GM18870 (cell line): ENCODE data around the gene APEH.

ENCODE experiments used
- ATAC-seq: cut with Tn5 transposase; IDR thresholded peaks from one replicate; pipeline ENCODE4 v1.9.1; 2021; ENCODE audit warnings: moderate library complexity; ENCODE audit not compliant: unreplicated experiment

Gene APEH

DNA sequence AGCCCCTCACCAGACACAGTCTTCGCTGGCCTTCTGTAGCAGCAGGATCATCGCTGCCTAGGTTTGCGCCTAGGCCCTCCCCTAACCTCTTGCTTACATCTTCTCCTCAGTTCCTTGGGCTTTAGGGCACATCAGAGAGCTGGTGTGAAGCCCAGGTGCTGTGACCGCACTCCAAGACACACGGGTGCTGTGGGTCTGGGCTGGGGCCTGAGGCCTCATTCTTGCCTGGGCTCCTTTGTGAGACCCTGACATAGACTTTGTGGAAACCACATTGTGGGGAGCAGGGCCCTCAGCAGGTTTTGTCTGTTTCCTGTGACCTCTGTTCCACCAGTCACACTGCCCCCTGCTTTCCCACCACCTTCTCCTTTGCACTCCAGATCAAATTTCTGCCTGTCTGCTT lies 37.3 kb downstream of the APEH start:
- no peak for ATAC-seq

DNA sequence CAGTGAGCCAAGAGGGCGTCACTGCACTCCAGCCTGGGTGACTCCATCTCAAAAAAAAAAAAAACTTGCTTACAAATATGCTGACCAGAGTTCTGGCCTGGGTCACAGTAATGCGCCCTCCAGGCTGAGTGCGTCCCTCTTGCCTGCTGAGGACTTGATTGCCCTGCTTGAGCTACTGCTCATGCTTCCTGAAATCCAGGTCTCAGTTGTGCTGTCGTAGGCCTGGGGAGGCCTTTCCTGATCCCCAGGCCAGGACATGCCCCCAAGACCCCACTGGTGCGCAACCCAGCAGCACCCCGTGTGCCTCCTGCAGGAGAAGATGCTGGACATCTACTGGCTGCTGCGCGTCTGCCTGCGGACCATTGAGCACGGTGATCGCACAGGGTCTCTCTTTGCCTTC lies 38.0 kb downstream of the APEH start:
- ATAC-seq = no peak

GRCh38 chr3:49712631-49713317 lies 38.6 kb downstream of the APEH start:
- ATAC-seq = no peak

GRCh38 chr3:49713336-49714105 lies 39.4 kb downstream of the APEH start:
- no peak for ATAC-seq

GRCh38 chr3:49714728-49715550 lies 40.8 kb downstream of the APEH start:
- ATAC-seq = no peak

DNA sequence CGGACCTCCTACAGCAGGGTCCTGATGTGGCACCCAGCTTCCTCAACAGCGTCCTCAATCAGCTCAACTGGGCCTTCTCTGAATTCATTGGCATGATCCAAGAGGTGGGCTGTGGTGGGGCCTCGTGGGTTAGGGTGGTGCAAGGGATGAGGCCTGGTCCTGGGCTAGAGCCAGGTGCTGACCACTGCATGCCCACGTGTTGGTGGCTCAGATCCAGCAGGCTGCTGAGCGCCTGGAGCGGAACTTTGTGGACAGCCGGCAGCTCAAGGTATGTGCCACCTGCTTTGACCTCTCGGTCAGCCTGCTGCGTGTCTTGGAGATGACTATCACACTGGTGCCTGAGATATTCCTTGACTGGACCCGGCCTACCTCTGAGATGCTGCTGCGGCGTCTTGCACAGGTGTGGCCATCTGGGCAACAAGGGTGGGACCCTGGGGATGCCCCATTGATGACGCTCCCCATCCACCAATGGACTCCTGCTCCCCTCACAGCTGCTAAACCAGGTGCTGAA lies 41.5 kb downstream of the APEH start:
- no peak for ATAC-seq

DNA sequence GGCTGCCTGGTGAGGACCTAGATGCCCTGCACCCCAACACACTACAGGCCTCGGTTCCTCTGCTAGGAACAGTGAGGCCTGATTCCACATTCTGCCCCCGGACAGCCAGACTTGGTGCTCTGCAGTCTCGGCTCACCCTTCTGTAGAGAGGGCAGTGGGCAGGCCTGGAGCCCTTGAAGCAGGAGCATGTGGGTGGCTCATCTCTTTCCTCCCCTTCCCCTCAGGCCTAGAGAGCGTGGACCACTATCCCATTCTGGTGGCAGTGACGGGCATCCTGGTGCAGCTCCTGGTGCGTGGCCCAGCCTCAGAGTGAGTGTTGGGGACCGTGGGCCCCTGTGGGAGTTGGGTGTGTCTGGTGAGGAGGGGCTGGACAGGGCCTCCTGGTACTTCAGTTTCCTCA lies 42.0 kb downstream of the APEH start:
- no peak for ATAC-seq

GRCh38 chr3:49716691-49717210 lies 42.6 kb downstream of the APEH start:
- ATAC-seq = no peak

DNA sequence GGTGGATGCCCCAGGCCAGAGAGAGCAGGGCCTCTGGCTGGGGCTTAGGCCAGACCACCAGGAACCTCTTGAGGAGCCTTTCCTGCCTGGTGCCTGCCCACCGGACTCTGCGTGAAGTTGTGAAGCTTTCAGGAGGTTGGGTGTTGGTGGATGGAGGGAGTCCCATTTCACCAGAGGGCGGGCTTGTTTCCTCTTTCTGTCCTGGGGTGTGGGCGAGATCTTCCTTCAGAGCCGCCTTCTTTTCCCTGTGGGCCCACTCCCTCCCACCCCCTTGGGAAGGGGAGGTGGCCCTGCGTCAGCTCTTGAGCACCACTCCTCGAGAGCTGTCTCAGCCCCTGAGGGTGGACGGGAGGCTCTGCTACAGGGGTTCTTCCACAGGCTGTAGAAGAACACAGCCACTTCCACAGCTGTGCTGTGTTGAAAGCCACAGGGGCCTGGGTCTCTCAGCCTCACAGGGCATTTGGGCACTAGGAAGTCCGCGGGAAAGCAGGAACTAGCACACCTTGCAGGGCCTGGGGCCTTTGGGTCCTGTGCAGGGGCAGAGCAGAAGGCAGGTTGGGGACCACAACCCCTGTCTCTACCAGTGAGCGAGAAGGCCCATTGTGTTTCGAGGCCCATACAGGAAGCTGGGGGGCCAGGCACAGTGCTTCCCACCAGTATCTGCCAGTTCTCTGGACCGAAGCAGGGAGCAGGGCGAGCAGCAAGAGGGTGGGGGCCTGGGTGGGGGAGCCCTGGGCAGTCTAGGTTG lies 43.2 kb downstream of the APEH start:
- ATAC-seq = no peak

DNA sequence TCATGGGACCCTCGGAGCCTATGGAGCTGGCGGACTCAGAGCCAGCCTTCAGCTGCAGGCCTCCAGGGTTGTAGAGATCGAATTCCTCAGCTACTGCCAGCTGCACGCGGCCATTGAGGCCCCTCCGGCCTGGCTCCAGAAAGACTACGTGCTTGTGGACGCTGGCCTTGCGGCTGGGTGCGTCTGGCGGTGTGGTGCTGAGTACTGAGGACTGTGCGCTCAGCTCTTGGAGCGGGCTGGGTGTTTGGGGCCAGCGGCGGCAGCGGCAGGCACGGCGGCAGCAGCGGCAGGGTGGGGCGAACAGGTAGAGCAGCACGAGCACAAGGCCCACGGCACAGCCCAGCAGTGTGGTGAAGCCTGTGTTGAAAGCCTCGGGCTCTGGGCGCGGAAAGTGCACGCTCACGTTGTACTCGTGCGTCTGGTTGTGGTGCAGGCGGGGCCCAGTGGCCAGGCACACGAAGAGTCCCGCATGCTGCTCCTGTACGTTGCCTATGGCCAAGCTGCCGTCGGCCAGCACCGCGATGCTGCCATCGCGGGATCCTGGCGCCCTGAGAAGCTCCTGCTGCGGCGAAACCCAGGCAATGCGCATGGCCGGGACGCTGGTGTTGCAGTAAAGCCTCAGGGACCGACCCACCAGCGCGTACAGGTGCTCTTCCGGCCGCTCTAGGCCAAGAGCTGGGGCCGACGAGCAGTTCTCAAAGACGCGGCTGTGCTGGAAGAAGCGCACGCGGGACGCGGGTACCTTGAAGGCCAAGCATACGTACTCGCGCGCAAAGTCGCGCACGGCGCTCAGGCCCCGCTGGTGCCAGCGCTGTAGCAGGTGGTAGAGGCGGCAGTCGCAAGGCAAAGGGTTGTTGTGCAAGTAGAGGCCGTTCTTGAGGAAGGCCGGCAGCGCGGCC lies 44.1 kb downstream of the APEH start:
- no peak for ATAC-seq

DNA sequence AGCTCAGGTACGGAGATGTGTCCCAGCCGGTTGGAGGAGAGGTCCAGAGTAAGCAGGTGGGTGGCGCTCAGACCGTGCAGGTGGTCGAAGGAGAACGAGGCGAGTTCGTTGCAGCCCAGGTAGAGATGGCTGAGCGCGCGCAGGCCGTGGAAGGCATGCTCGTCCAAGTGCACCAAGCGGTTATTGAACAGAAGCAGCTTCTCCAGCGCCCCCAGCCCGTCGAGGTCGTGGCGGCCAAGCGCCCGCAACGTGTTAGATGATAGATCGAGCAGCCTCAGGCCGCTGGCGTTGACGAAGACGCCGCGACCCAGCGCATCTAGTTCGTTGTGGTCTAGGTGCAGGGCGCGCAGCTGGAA lies 44.7 kb downstream of the APEH start:
- ATAC-seq = no peak

- peak; percentile 41 for ATAC-seq
These were observed 45.2 kb downstream of the APEH start, which contains the start of gene AMIGO3 for GRCh38 chr3:49719214-49719884. TSS of gene AMIGO3 (minus strand) at chr3:49719684. CDS start at chr3:49719465, 219 bp downstream.

- no peak for ATAC-seq
These were observed 46.9 kb downstream of the APEH start for GRCh38 chr3:49720855-49721595.

GRCh38 chr3:49721596-49721895 lies 47.4 kb downstream of the APEH start:
- ATAC-seq = no peak

DNA sequence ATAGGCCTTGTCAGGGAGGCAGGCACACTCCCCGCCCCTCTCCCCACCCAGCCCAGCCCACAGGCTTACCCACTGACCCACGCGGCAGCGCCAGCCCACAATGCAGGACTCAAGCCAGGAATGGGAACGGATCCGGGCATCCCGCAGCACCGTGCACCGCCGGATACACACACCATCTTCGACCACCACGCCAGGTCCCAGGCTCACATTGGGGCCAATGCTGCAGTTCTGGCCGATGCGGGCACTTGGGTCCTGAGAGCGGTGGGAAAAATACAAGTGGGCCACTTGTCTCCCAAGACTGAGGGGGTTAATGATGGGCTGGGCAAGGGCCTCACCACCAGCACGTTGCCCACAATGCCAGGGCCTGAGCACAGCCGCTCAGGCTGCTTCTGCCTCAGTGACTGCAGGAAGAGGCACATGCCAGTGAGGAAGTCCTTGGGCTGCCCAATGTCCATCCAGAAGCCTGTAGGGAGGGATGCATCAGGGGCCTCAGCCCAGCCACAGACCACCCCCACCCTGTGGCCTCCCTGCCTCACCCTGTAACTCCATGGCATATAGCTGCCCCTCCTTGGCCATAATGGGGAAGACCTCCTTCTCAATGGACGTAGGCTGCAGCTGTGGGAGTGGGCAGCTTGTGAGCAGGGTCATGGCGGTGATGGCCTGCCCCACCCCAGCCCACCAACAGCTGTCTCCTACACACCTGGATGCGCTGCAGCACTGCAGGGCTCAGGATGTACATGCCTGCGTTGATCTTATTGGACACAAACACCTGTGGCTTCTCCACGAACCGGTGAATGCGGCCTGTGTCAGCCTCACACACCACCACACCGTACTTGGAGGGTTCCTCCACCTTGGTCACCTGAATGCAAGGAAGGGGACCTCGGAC lies 48.0 kb downstream of the APEH start:
- ATAC-seq = no peak

- no peak for ATAC-seq
These were observed 48.7 kb downstream of the APEH start for GRCh38 chr3:49722896-49723295.

DNA sequence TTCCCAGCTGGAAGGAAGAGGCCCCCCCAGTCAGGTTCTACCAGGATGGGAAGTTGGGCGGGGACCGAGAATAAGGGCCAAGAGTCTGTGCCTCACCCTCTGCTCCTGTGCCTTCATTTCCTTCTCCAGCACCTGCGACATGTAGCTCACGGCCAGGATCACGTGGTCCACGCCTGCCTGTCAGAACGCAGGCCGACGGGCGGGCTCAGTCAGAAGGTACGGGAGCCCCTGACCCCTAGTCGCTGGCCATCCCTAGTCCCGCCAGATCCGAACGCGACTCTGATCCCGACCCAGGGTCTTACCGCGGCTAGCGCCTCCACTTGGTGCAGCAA lies 49.1 kb downstream of the APEH start:
- ATAC-seq = no peak
